CD4-positive, alpha-beta T cell (primary cell): ENCODE measurements around the gene CNTFR. TPM values are rescaled to one million over a fixed set of nuclear protein-coding genes. Genes with fewer than 3 reads are reported as not detected.

Experiments
- ATAC-seq: fragments of 200-7000 bp; cut with Tn5 transposase; one replicate; pipeline ENCODE4 v1.10.0; 2022; ENCODE audit warnings: mild to moderate bottlenecking; ENCODE audit not compliant: poor library complexity
- CTCF ChIA-PET: fragments of 350-600 bp; sonication (Branson Sonifier 250); formaldehyde crosslinking; loops from one replicate; lab custom pipeline; 2021; ENCODE audit warnings: antibody characterized with exemption, inconsistent platforms; lab: Charles Lee
- POLR2A ChIA-PET: fragments of 350-600 bp; sonication (Branson Sonifier 250); formaldehyde crosslinking; loops from one replicate; lab custom pipeline; 2021; ENCODE audit warnings: antibody characterized with exemption, inconsistent platforms; lab: Charles Lee
- DNase-seq, 14 experiments: peaks; one replicate each; pipeline ENCODE4 v3.0.0-alpha.2; 2013 to 2020; ENCODE audit warnings: mixed read lengths in 2 of 14
- H3K27ac ChIP-seq, 2 donors: one replicate each; pipeline versions ENCODE4 v1.5.1 to v1.7.0; 2013; ENCODE audit warnings: low read length in 2 of 2, low read depth in 1 of 2, mild to moderate bottlenecking in 1 of 2
- H3K27me3 ChIP-seq, 2 experiments: 1 replicate in 1 of 2; 2 replicates in 1 of 2; pipeline versions ENCODE4 v1.6.1 to v1.7.0; 2013; ENCODE audit warnings: low read length in 2 of 2, control low read depth in 1 of 2, mild to moderate bottlenecking in 1 of 2, moderate library complexity in 1 of 2; ENCODE audit not compliant: insufficient read depth in 2 of 2, control insufficient read depth in 1 of 2
- H3K36me3 ChIP-seq: one replicate; pipeline ENCODE4 v1.6.1; 2013; ENCODE audit warnings: low read length, control low read depth; ENCODE audit not compliant: insufficient read depth
- H3K4me1 ChIP-seq: one replicate; pipeline ENCODE4 v1.6.1; 2013; ENCODE audit warnings: low read length, control low read depth; ENCODE audit not compliant: insufficient read depth
- H3K4me3 ChIP-seq: one replicate; pipeline ENCODE4 v1.5.1; 2013; ENCODE audit warnings: mild to moderate bottlenecking, low read length, moderate library complexity
- H3K9me3 ChIP-seq, 2 experiments: 1 replicate in 1 of 2; 2 replicates in 1 of 2; pipeline versions ENCODE4 v1.6.1 to v1.7.0; 2013; ENCODE audit warnings: low read length in 2 of 2, mild to moderate bottlenecking in 2 of 2, control low read depth in 1 of 2, moderate library complexity in 1 of 2; ENCODE audit not compliant: control insufficient read depth in 1 of 2, insufficient read depth in 1 of 2
- H3K27ac Mint-ChIP-seq: one replicate; pipeline ENCODE4 v1.8.0; 2020; ENCODE audit warnings: mixed read lengths
- H3K27me3 Mint-ChIP-seq: one replicate; pipeline ENCODE4 v1.8.0; 2021; ENCODE audit warnings: mixed read lengths
- H3K36me3 Mint-ChIP-seq: one replicate; pipeline ENCODE4 v1.8.0; 2021; ENCODE audit warnings: low read depth, mixed read lengths
- H3K4me1 Mint-ChIP-seq: one replicate; pipeline ENCODE4 v1.8.0; 2021; ENCODE audit warnings: low read depth, mixed read lengths
- H3K4me3 Mint-ChIP-seq: one replicate; pipeline ENCODE4 v1.8.0; 2020; ENCODE audit warnings: mild to moderate bottlenecking, mixed read lengths
- H3K9me3 Mint-ChIP-seq: one replicate; pipeline ENCODE4 v1.8.0; 2020; ENCODE audit warnings: mixed read lengths
- CTCF ChIP-seq: fragments of 200-600 bp; IDR thresholded peaks from one replicate; pipeline ENCODE4 v1.8.0; 2022; ENCODE audit warnings: antibody characterized with exemption, mild to moderate bottlenecking
- intact Hi-C, 2 experiments: fragments of 100-400 bp; cut with DNase I in 1 of 2; cut with micrococcal nuclease in 1 of 2; formaldehyde crosslinking; loops; one replicate each; pipeline versions ENCODE4 v1.15.1 to v1.9.0; 2023 to 2025; cut with DNase I, micrococcal nuclease
- total RNA-seq, 174 experiments: library from RNA in 2 of 174; stranded (reverse) in 2 of 174; gene quantifications; one replicate each; pipeline ENCODE4 v1.2.3 and lab custom pipeline; 2021 to 2026

The CNTFR gene
- total RNA-seq, 2 experiments from 2014 or later: not detected

GRCh38 chr9:34555500-34555899, 34.0 kb downstream of the CNTFR start:
- no peak for TF ChIP-seq CTCF
- ATAC-seq (no peak), DNase-seq (no peak)
- Histone ChIP-seq H3K27me3 (peaks cover 16 to 22% of the 10 kb centered on the region in 2 experiments), H3K4me1 (no peaks in the 10 kb centered on the region), H3K27ac (no peak overlapping the region), H3K9me3 (peaks cover 0 to under 1% of the 10 kb centered on the region in 2 experiments), H3K36me3 (no peaks in the 10 kb centered on the region), H3K4me3 (no peak overlapping the region)
- no peak overlapping the region for H3K27ac Mint-ChIP-seq
- POLR2A ChIA-PET: no interaction called here
- intact Hi-C loops: no loop called here
- no peaks in the 10 kb centered on the region for H3K9me3 Mint-ChIP-seq
- no peak overlapping the region for H3K4me3 Mint-ChIP-seq
- CTCF ChIA-PET: no interaction called here
- peaks cover 47% of the 10 kb centered on the region for H3K27me3 Mint-ChIP-seq
- no peaks in the 10 kb centered on the region for H3K36me3 Mint-ChIP-seq
- no peaks in the 10 kb centered on the region for H3K4me1 Mint-ChIP-seq

DNA sequence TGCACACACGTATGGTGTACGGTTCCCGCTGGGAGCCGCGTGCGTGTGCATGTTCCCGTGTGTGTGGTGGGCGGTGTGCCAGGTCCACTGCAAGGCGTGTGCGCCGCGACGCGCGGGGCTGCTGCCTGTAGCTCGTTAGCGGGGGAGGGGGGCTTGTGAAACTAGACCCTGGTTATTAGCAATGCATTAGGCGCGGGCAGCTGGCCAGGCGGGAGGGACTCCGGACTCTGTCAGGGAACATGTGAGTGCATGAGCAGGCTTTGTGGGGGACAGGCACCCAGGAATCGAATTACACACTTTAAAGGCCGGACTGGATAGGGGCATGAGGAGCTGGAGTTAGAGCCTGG, 34.5 kb downstream of the CNTFR start:
- ChIA-PET POLR2A (no interaction called here), CTCF (no interaction called here)
- no peak for ATAC-seq
- Histone ChIP-seq H3K4me3 (no peak overlapping the region), H3K27ac (no peak overlapping the region), H3K36me3 (no peaks in the 10 kb centered on the region), H3K4me1 (no peaks in the 10 kb centered on the region), H3K27me3 (peaks cover 14 to 18% of the 10 kb centered on the region in 2 experiments), H3K9me3 (no peaks in the 10 kb centered on the region)
- Mint-ChIP-seq H3K4me1 (no peaks in the 10 kb centered on the region), H3K4me3 (no peak overlapping the region), H3K27ac (no peak overlapping the region), H3K36me3 (no peaks in the 10 kb centered on the region), H3K27me3 (peaks cover 42% of the 10 kb centered on the region), H3K9me3 (no peaks in the 10 kb centered on the region)
- no peak for DNase-seq
- intact Hi-C loops: no loop called here
- no peak for TF ChIP-seq CTCF

GRCh38 chr9:34554211-34555001, 35.1 kb downstream of the CNTFR start:
- Mint-ChIP-seq H3K27ac (no peak overlapping the region), H3K4me1 (no peaks in the 10 kb centered on the region), H3K4me3 (no peak overlapping the region), H3K9me3 (no peaks in the 10 kb centered on the region), H3K36me3 (no peaks in the 10 kb centered on the region), H3K27me3 (peaks cover 41% of the 10 kb centered on the region)
- POLR2A ChIA-PET: no interaction called here
- Histone ChIP-seq H3K36me3 (no peaks in the 10 kb centered on the region), H3K27me3 (peaks cover 12 to 13% of the 10 kb centered on the region in 2 experiments), H3K9me3 (no peaks in the 10 kb centered on the region), H3K4me3 (no peak overlapping the region), H3K27ac (no peak overlapping the region), H3K4me1 (no peaks in the 10 kb centered on the region)
- CTCF ChIA-PET: no interaction called here
- no peak for TF ChIP-seq CTCF
- ATAC-seq: no peak
- intact Hi-C loops: no loop called here
- DNase-seq: no peak
